Measurements from ENCODE around the gene SEC11C.

GRCh38 chr18:59207506-59207905 lies 67.8 kb downstream of the SEC11C start:
- TF ChIP-seq, protein P1, sequence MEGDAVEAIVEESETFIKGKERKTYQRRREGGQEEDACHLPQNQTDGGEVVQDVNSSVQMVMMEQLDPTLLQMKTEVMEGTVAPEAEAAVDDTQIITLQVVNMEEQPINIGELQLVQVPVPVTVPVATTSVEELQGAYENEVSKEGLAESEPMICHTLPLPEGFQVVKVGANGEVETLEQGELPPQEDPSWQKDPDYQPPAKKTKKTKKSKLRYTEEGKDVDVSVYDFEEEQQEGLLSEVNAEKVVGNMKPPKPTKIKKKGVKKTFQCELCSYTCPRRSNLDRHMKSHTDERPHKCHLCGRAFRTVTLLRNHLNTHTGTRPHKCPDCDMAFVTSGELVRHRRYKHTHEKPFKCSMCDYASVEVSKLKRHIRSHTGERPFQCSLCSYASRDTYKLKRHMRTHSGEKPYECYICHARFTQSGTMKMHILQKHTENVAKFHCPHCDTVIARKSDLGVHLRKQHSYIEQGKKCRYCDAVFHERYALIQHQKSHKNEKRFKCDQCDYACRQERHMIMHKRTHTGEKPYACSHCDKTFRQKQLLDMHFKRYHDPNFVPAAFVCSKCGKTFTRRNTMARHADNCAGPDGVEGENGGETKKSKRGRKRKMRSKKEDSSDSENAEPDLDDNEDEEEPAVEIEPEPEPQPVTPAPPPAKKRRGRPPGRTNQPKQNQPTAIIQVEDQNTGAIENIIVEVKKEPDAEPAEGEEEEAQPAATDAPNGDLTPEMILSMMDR (IDR thresholded peaks at IDR 0.05), result no peak
- TF ChIP-seq POLR2AphosphoS5 (IDR thresholded peaks at IDR 0.05), result no peak
- no peak for TF ChIP-seq POLR2A (IDR thresholded peaks at IDR 0.05; ENCODE audit: low read depth)
- no peak for TF ChIP-seq EP300 (IDR thresholded peaks at IDR 0.05)
